ENCODE measurements around the gene DPP10.
"Not testable (repeated sequence)": the region's sequence is repeated elsewhere in the genome, so short reads cannot be mapped to it uniquely, and the experiment has no call there.

Gene DPP10

DNA sequence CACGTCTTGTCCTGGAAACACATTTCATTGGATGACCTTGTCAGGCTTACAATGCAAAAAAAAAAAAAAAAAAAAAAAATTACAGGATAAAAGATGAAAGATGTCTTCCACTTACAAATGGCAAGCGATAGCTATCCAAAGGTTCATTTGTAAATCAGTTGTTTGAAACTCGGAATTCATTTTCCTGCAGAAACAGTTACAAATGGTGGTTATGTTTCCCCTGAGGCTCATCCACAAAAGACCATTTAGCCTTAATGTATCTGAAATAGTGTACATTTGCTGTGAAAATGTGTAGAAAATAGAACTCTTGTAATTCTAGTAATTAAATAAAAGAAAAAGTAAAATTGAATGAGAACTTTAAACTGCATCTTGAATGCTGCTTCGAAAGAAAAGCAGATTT lies 25.9 kb downstream of the DPP10 start:
- H3K4me3 Mint-ChIP-seq: no peak overlapping the region
- no peaks in the 10 kb centered on the region for H3K27me3 Mint-ChIP-seq (ENCODE audit: low read depth)
- no peak overlapping the region for H3K27ac Mint-ChIP-seq
- no peaks in the 10 kb centered on the region for H3K36me3 Mint-ChIP-seq (ENCODE audit: low read depth)
- H3K9me3 Mint-ChIP-seq: no peaks in the 10 kb centered on the region
- H3K4me1 Mint-ChIP-seq (ENCODE audit: low read depth): no peaks in the 10 kb centered on the region

DNA sequence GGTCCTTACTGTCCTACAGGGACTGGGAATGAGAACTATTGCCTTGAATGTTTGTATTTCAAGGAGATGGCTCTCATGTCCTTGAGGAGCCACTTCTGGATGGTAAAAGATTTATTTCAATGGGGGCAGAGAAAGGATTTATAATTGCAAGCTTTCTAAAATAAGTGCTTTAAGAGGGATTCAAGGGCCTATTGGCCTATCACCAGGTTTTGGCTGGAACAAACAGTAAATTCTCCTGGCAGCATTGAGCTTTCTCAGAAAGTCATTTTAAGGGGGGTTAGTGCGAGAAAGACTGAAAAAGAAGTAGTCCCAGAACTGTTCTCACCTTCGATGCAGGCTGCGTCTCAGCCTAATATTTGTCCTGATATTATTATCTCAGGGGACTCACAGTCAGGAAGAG lies 29.8 kb downstream of the DPP10 start:
- H3K9me3 Mint-ChIP-seq: no peaks in the 10 kb centered on the region
- H3K4me1 Mint-ChIP-seq (ENCODE audit: low read depth): no peaks in the 10 kb centered on the region
- H3K27ac Mint-ChIP-seq: no peak overlapping the region
- H3K36me3 Mint-ChIP-seq (ENCODE audit: low read depth): no peaks in the 10 kb centered on the region
- no peak overlapping the region for H3K4me3 Mint-ChIP-seq
- H3K27me3 Mint-ChIP-seq (ENCODE audit: low read depth): no peaks in the 10 kb centered on the region

DNA sequence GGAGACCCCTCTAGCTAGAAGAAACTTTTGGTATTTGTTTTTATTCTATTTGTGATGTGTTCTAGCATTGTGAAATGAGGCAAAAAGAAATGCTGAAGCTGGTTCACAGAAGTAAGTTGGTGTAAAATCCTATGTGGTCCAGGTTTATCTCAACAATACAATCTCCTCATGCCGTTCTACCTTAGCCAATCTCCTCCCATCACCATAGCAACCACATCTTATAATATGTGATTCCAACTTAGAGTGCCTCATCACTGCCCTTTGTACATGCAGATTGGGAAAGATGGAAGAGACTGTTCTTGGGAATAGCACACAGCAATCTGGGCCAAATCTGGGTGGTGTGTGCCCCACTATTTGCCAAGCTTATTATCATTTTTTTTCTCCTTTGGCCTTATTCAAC lies 30.3 kb downstream of the DPP10 start:
- Mint-ChIP-seq H3K4me3 (no peak overlapping the region), H3K36me3 (ENCODE audit: low read depth) (no peaks in the 10 kb centered on the region), H3K9me3 (no peaks in the 10 kb centered on the region), H3K27ac (no peak overlapping the region), H3K4me1 (ENCODE audit: low read depth) (no peaks in the 10 kb centered on the region), H3K27me3 (ENCODE audit: low read depth) (no peaks in the 10 kb centered on the region)

DNA sequence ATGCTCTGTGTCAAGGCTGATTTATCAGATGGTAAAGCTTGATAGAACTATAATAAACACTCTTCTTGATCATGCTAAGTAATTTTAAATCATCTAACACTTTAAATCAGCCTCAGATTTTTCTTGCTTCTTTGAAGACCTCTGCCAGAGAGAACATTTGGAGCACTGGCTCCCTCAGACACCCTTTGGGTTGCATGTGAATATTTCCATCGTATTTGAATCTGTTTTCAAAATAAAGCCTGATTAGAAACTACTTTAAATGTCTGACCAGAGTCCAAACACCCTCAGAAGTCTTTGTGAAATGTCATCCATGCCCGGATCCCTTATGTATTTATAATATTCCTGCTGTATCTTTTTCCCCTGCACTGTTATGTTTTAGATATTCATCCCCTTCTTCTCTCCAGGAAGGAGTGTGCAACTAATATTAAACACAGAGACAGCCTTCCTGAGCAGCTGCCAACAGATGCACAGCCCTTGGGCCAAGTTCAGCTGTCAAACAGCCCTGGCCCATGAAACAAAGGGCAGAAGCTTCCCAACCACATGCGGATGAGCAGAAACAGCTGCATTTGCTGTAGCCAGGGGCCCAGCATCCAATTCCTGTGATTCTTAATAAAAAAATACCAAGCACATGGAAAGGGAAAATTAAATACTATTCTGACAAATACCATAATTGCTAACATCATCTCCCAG lies 46.5 kb downstream of the DPP10 start:
- H3K9me3 Mint-ChIP-seq: no peaks in the 10 kb centered on the region
- no peak overlapping the region for H3K27ac Mint-ChIP-seq
- no peaks in the 10 kb centered on the region for H3K27me3 Mint-ChIP-seq (ENCODE audit: low read depth)
- no peak overlapping the region for H3K4me3 Mint-ChIP-seq
- H3K36me3 Mint-ChIP-seq (ENCODE audit: low read depth): no peaks in the 10 kb centered on the region
- H3K4me1 Mint-ChIP-seq (ENCODE audit: low read depth): no peaks in the 10 kb centered on the region

DNA sequence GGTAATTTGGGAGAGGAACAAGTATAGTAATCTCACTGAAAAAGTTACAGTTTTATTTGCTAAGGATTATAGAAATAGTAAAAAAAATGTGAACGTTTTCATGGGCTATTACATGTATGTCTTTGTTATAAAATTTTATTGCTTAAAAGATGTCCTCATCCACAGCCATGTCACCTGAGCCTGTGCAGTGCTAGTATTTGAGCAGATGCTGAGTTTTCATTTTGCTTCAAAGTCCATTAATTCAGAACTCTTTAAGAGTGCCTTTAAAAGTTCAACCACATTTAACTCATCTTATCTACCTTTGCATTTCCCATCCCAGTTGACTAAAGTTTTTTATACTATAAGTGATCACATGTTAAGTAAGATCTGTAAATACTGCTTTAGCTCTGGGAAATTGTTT lies 52.6 kb downstream of the DPP10 start:
- H3K9me3 Mint-ChIP-seq: no peaks in the 10 kb centered on the region
- H3K27me3 Mint-ChIP-seq (ENCODE audit: low read depth): no peaks in the 10 kb centered on the region
- H3K4me1 Mint-ChIP-seq (ENCODE audit: low read depth): no peaks in the 10 kb centered on the region
- no peak overlapping the region for H3K27ac Mint-ChIP-seq
- H3K36me3 Mint-ChIP-seq (ENCODE audit: low read depth): no peaks in the 10 kb centered on the region
- no peak overlapping the region for H3K4me3 Mint-ChIP-seq

DNA sequence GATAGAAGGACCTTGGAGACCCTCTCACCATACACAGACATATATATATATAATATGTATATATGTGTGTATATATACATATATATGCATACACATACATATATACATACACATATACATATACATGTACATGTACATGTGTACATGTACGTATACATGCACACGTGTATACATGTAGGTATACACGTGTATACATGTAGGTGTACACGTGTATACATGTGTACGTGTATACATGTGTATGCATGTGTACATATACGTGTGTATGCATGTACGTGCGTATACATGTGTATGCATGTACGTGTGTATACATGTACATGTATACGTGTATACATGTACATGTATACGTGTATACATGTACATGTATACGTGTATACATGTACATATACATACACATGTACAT lies 54.5 kb downstream of the DPP10 start:
- Mint-ChIP-seq H3K27ac (no peak overlapping the region), H3K36me3 (ENCODE audit: low read depth) (no peaks in the 10 kb centered on the region), H3K9me3 (no peaks in the 10 kb centered on the region), H3K27me3 (ENCODE audit: low read depth) (no peaks in the 10 kb centered on the region), H3K4me1 (ENCODE audit: low read depth) (no peaks in the 10 kb centered on the region), H3K4me3 (no peak overlapping the region)

DNA sequence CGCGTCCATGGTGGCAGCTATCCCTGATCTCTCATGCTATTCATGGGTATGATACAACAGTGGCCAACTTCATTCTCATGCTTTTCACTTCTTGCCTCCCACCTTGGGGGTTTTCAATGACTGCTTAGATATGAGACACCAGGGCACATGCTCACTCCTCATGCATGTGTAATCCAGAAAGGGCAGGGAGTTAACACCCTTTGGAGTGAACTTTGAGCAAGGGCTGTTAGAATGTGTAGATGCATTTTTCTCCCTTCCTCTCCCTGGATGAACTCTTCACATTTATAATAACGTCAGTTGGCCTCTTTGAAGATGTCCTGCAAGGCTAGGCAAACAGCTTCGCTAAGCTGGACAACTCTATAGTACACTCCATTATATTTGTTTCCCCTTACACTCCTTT lies 56.7 kb downstream of the DPP10 start:
- H3K9me3 Mint-ChIP-seq: no peaks in the 10 kb centered on the region
- no peak overlapping the region for H3K27ac Mint-ChIP-seq
- no peaks in the 10 kb centered on the region for H3K36me3 Mint-ChIP-seq (ENCODE audit: low read depth)
- no peaks in the 10 kb centered on the region for H3K4me1 Mint-ChIP-seq (ENCODE audit: low read depth)
- no peak overlapping the region for H3K4me3 Mint-ChIP-seq
- H3K27me3 Mint-ChIP-seq (ENCODE audit: low read depth): no peaks in the 10 kb centered on the region

DNA sequence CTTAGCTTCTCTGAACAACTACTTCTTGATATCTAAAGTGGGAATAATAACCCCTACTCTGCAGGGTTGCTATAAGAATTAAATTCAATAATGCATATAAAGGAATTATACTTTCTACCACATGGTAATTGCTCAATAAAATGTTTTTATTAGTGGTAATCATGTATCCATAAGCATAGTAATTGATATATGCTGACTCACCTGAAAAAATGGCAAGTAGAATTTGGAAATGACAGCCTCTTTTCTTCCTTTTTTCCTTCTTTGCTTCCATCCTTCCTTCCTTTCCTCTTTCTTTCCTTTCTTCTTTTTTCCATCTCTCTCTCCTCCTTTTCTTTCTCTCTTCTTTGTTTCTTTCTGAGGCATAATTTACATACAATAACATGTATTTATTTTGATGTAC lies 65.3 kb downstream of the DPP10 start:
- H3K4me1 Mint-ChIP-seq (ENCODE audit: low read depth): no peaks in the 10 kb centered on the region
- H3K36me3 Mint-ChIP-seq (ENCODE audit: low read depth): no peaks in the 10 kb centered on the region
- H3K27me3 Mint-ChIP-seq (ENCODE audit: low read depth): no peaks in the 10 kb centered on the region
- no peak overlapping the region for H3K27ac Mint-ChIP-seq
- no peaks in the 10 kb centered on the region for H3K9me3 Mint-ChIP-seq
- no peak overlapping the region for H3K4me3 Mint-ChIP-seq

DNA sequence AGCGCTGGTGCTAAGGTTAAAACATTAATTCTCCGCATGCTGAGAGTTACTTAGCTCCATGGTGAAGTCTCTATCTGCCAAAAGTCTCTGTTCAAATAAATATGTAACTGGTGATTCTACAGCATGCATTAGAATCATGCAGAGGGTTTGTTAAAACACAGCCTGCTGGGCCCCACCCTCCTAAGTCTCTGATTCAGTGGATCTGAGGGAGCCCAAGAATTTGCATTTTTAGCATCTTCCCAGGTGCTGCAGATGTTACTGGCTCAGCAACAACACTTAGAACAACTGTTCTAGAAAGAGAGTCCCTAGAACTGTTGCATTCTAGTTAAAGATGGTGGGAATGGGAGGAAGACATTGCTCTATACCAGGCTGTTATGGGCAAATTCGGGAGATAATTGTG lies 73.4 kb downstream of the DPP10 start:
- no peak overlapping the region for H3K27ac Mint-ChIP-seq
- no peaks in the 10 kb centered on the region for H3K27me3 Mint-ChIP-seq (ENCODE audit: low read depth)
- H3K4me3 Mint-ChIP-seq: no peak overlapping the region
- H3K9me3 Mint-ChIP-seq: no peaks in the 10 kb centered on the region
- no peaks in the 10 kb centered on the region for H3K4me1 Mint-ChIP-seq (ENCODE audit: low read depth)
- no peaks in the 10 kb centered on the region for H3K36me3 Mint-ChIP-seq (ENCODE audit: low read depth)

DNA sequence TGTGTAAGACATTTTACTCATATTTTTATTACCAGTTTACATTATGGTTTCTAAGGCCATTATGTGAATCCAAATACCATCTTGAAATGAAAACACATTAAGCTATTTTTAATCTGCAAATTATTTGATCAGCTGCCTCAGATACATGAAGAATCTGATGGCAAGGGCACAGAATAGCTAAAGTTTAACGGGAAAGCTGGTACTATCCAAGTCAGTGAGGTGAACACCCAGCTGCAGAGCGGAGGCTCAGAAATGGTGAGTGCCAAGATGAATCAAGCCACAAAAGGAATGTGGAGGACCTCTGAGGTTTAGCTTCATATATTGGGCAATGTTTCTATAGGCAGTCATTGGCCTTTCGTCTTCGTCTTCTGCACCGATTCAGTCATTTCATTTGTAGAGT lies 75.1 kb downstream of the DPP10 start:
- Mint-ChIP-seq H3K4me1 (ENCODE audit: low read depth) (no peaks in the 10 kb centered on the region), H3K27me3 (ENCODE audit: low read depth) (no peaks in the 10 kb centered on the region), H3K36me3 (ENCODE audit: low read depth) (no peaks in the 10 kb centered on the region), H3K27ac (no peak overlapping the region), H3K4me3 (no peak overlapping the region), H3K9me3 (no peaks in the 10 kb centered on the region)

DNA sequence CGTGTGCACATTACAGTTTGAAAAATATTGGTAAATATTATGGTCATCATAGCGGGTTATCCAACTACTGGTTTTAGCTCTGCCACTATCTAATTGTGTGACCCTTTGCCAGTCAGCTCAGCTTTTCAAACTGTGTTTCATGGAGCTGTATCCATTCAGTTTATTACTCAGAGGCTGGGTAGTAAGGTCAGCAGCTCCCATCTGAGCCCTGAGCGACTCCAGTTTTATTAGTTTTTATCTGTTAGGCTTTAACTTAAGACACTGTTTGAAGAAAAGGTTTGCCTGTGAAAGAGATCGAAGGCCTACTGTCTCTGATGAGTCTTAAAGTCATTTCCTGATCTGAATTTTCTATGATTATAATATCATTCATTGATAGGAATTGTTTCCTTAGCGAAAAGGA lies 76.3 kb downstream of the DPP10 start:
- no peaks in the 10 kb centered on the region for H3K4me1 Mint-ChIP-seq (ENCODE audit: low read depth)
- H3K4me3 Mint-ChIP-seq: no peak overlapping the region
- H3K9me3 Mint-ChIP-seq: no peaks in the 10 kb centered on the region

DNA sequence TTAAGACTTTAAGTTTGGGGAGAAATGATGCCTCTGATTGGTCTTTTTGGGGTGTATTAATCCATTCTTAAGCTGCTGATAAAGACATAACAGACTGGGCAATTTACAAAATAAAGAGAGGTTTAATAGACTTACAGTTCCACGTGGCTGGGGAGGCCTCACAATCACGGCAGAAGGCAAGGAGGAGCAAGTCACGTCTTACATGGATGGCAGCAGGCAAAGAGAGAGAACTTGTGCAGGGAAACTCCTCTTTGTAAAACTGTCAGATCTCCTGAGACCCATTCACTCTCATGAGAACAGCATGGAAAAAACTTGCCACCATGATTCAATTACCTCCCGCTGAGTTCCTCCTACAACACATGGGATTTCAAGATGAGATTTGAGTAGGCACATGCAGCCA lies 80.2 kb downstream of the DPP10 start:
- not testable (repeated sequence) for H3K27me3 Mint-ChIP-seq (ENCODE audit: low read depth); H3K27ac Mint-ChIP-seq; H3K9me3 Mint-ChIP-seq; H3K36me3 Mint-ChIP-seq (ENCODE audit: low read depth); H3K4me1 Mint-ChIP-seq (ENCODE audit: low read depth); H3K4me3 Mint-ChIP-seq

More for the DNA sequence above, 76.3 kb downstream of the DPP10 start:
- Mint-ChIP-seq H3K36me3 (ENCODE audit: low read depth) (no peaks in the 10 kb centered on the region), H3K27ac (no peak overlapping the region), H3K27me3 (ENCODE audit: low read depth) (no peaks in the 10 kb centered on the region)

DNA sequence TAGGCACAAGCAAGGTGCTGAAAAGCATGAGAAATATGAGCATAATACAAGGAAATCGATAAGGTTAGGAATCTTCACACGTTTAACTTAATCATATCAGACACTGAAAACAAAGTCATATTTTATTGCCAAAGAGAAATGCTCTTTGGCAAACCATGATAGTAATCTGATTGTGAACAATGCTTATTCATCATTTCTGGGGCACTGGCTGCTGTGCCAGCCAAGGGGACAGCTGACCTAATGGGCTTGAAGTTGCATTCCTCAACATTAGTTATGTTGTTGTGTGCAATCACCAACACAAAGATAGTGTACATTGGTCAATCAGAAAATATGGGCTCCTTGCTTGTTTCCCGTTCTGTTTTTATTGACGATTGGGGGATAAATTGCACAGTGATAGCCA lies 83.5 kb downstream of the DPP10 start:
- Mint-ChIP-seq H3K4me1 (ENCODE audit: low read depth) (no peaks in the 10 kb centered on the region), H3K27me3 (ENCODE audit: low read depth) (no peaks in the 10 kb centered on the region), H3K9me3 (no peaks in the 10 kb centered on the region), H3K4me3 (no peak overlapping the region), H3K27ac (no peak overlapping the region), H3K36me3 (ENCODE audit: low read depth) (no peaks in the 10 kb centered on the region)

DNA sequence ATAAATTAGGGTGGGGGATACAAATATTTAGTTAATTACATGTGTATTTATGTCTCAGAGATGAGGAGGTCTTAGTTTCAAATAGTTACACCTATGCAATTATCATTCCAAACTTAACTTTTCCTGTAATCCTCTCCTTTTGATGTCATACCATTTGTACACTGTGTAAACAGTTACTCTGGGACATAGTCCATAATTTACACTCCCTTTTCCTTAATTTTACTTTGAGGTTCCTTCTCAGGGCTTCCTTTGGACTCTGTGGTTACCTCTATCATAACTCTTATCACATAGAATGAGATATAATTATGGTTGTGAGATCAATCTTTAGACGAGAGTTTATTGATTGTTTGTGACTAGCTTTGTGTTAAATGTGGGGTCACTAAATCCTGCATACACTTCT lies 84.4 kb downstream of the DPP10 start:
- no peak overlapping the region for H3K4me3 Mint-ChIP-seq
- no peaks in the 10 kb centered on the region for H3K9me3 Mint-ChIP-seq
- no peaks in the 10 kb centered on the region for H3K36me3 Mint-ChIP-seq (ENCODE audit: low read depth)
- no peaks in the 10 kb centered on the region for H3K27me3 Mint-ChIP-seq (ENCODE audit: low read depth)
- no peak overlapping the region for H3K27ac Mint-ChIP-seq
- no peaks in the 10 kb centered on the region for H3K4me1 Mint-ChIP-seq (ENCODE audit: low read depth)

DNA sequence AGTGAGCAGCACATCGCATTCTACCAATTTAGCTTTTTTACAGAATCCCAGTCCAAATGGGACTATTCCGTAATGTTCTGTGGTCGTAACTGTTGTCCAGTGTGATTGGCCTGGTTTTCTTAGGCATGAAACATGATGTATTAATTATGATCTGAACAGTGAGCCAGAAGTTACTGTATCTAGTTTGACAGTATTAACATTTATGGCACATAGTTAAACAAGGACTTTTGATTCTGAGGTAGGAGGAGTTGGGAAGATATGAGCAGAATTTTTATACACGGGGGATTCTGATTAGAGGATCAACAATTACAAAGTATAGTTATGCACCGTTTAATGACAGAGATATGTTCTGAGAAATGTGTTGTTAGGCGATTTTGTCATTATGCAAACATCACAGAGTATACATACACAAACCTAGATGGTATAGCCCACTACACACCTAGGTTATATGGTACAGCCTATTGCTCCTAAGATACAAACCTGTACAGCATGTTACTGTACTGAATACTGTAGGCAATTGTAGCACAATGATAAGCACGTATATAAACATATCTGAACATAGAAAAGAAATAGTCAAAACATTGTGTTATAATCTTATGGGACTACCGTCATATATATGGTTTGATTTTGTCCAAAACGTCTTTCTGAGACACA lies 85.0 kb downstream of the DPP10 start:
- Mint-ChIP-seq H3K27ac (no peak overlapping the region), H3K4me1 (ENCODE audit: low read depth) (no peaks in the 10 kb centered on the region), H3K27me3 (ENCODE audit: low read depth) (no peaks in the 10 kb centered on the region), H3K9me3 (no peaks in the 10 kb centered on the region), H3K4me3 (no peak overlapping the region), H3K36me3 (ENCODE audit: low read depth) (no peaks in the 10 kb centered on the region)
